Body of pancreas (tissue), 4 donors: Measurements from ENCODE around the gene CNGB1. TPM values are rescaled to one million over a fixed set of nuclear protein-coding genes. Genes with fewer than 3 reads are reported as not detected.
"Not testable (repeated sequence)": the region's sequence is repeated elsewhere in the genome, so short reads cannot be mapped to it uniquely, and the experiment has no call there.

Experiments used
- ATAC-seq: fragments of 150-250 bp; one replicate; pipeline ENCODE4 v1.9.1; 2016
- DNase-seq, 4 donors: peaks; one replicate each; pipeline ENCODE4 v3.0.0-alpha.2; 2019
- H3K27ac ChIP-seq, 4 donors: fragments of 200-600 bp; sonication (generic); 1 replicate in 3 of 4; 2 replicates in 1 of 4; pipeline versions ENCODE4 v1.5.1 to v1.6.1; 2016 to 2019; ENCODE audit warnings: mild to moderate bottlenecking in 1 of 4, mixed read lengths in 1 of 4, moderate library complexity in 1 of 4
- H3K27me3 ChIP-seq, 2 donors: fragments of 200-600 bp; sonication (generic); one replicate each; pipeline ENCODE4 v1.6.0; 2016; ENCODE audit warnings: mild to moderate bottlenecking in 1 of 2
- H3K36me3 ChIP-seq, 2 donors: fragments of 200-600 bp; sonication (generic); replicated peaks in 1 of 2; 2 replicates each; pipeline ENCODE4 v1.5.1; 2016; ENCODE audit warnings: low read depth in 2 of 2; ENCODE audit not compliant: insufficient read depth in 1 of 2
- H3K4me1 ChIP-seq: fragments of 200-600 bp; sonication (generic); one replicate; pipeline ENCODE4 v1.6.0; 2016
- H3K4me3 ChIP-seq, 2 donors: fragments of 200-600 bp; sonication (generic); 1 replicate in 1 of 2; 2 replicates in 1 of 2; pipeline ENCODE4 v1.5.1; 2016 to 2019
- H3K9me3 ChIP-seq, 3 donors: fragments of 200-600 bp; sonication (generic); 1 replicate in 2 of 3; 2 replicates in 1 of 3; pipeline ENCODE4 v1.5.1; 2016
- CTCF ChIP-seq, 7 experiments: fragments of 450-650 bp in 4 of 7; fragments of 200-600 bp in 3 of 7; sonication (generic) in 3 of 7; IDR thresholded peaks; one replicate each; pipeline ENCODE4 v1.5.1; 2016 to 2019; ENCODE audit warnings: antibody characterized with exemption in 7 of 7
- POLR2A ChIP-seq, 3 donors: fragments of 450-650 bp; IDR thresholded peaks; one replicate each; pipeline ENCODE4 v1.6.1; 2016; ENCODE audit warnings: antibody characterized with exemption in 3 of 3, mild to moderate bottlenecking in 2 of 3
- WGBS, 2 donors: methylation state at CpG; one replicate each; pipeline ENCODE4 v1.1.5; 2017; 5-methylcytosine and 5-hydroxymethylcytosine counted together
- intact Hi-C: fragments of 100-400 bp; cut with DNase I; formaldehyde crosslinking; loops from one replicate; pipeline ENCODE4 v1.15.1; 2023
- total RNA-seq, 2 donors: library from RNA; depleted of rRNA; stranded (reverse); fragments of >200 nt; gene quantifications; one replicate each; pipeline ENCODE4 v1.1.0, GENCODE V29; 2016

The CNGB1 gene
- total RNA-seq, 2 donors from 2014 or later = not detected

- no peaks in the 10 kb centered on the region for H3K4me1 ChIP-seq
- intact Hi-C loops = no loop called here
- no peaks in the 10 kb centered on the region for H3K9me3 ChIP-seq
- ATAC-seq (no peak), DNase-seq (no peak)
- H3K4me3 ChIP-seq = no peak overlapping the region
- no peaks in the 10 kb centered on the region for H3K36me3 ChIP-seq
- TF ChIP-seq POLR2A (IDR thresholded peaks at IDR 0.05) (no peak), CTCF (IDR thresholded peaks at IDR 0.05) (no peak)
- no peaks in the 10 kb centered on the region for H3K27me3 ChIP-seq
- 87 to 92% methylated on average over 5 of the region's 5 CpGs for WGBS, 2 donors
- no peak overlapping the region for H3K27ac ChIP-seq
These were observed 118.7 kb downstream of the CNGB1 start for GRCh38 chr16:57852189-57852588.

GRCh38 chr16:57848181-57848580 is 122.7 kb downstream of the CNGB1 start:
- Histone ChIP-seq H3K4me3 (no peak overlapping the region), H3K9me3 (no peaks in the 10 kb centered on the region), H3K27ac (no peak overlapping the region), H3K27me3 (no peaks in the 10 kb centered on the region), H3K4me1 (peaks cover 29% of the 10 kb centered on the region), H3K36me3 (no peaks in the 10 kb centered on the region)
- ATAC-seq = no peak
- 94% methylated on average over 5 of the region's 5 CpGs for WGBS, 2 donors
- no peak for DNase-seq
- TF ChIP-seq POLR2A (IDR thresholded peaks at IDR 0.05) = no peak
- no peak for TF ChIP-seq CTCF (IDR thresholded peaks at IDR 0.05)
- intact Hi-C loops = no loop called here

GRCh38 chr16:57846931-57847330 is 124.0 kb downstream of the CNGB1 start:
- H3K36me3 ChIP-seq, H3K9me3 ChIP-seq, H3K4me3 ChIP-seq, DNase-seq, H3K27me3 ChIP-seq, ATAC-seq, intact Hi-C loops: not testable (repeated sequence)
- 71 to 96% methylated on average over 5 of the region's 6 CpGs for WGBS, 2 donors
- Histone ChIP-seq H3K4me1 (peaks cover 33% of the 10 kb centered on the region), H3K27ac (peak overlapping the region in 3 of 4 donors; percentile 43 to 69 (median 44))

- intact Hi-C loops = no loop called here
- Histone ChIP-seq H3K9me3 (no peaks in the 10 kb centered on the region), H3K36me3 (no peaks in the 10 kb centered on the region), H3K4me3 (no peak overlapping the region), H3K4me1 (peaks cover 33% of the 10 kb centered on the region), H3K27me3 (no peaks in the 10 kb centered on the region), H3K27ac (peak overlapping the region in 3 of 4 donors; percentile 43 to 69 (median 44))
- peak; percentile 45 for ATAC-seq
- DNase-seq = peak; percentile 43 to 67 (median 58)
- 38 to 48% methylated on average over 9 of the region's 9 CpGs for WGBS, 2 donors
- no peak for TF ChIP-seq POLR2A (IDR thresholded peaks at IDR 0.05)
- no peak for TF ChIP-seq CTCF (IDR thresholded peaks at IDR 0.05)
These were observed 124.7 kb downstream of the CNGB1 start for GRCh38 chr16:57846078-57846697.

- H3K36me3 ChIP-seq = no peaks in the 10 kb centered on the region
- H3K27ac ChIP-seq = no peak overlapping the region
- ATAC-seq = no peak
- no peaks in the 10 kb centered on the region for H3K27me3 ChIP-seq
- peaks cover 33% of the 10 kb centered on the region for H3K4me1 ChIP-seq
- WGBS, 2 donors = 65 to 73% methylated on average over 8 of the region's 8 CpGs
- TF ChIP-seq CTCF (IDR thresholded peaks at IDR 0.05) = no peak
- no peak for TF ChIP-seq POLR2A (IDR thresholded peaks at IDR 0.05)
- no peaks in the 10 kb centered on the region for H3K9me3 ChIP-seq
- DNase-seq = no peak
- intact Hi-C loops = no loop called here
- no peak overlapping the region for H3K4me3 ChIP-seq
These were observed 125.8 kb downstream of the CNGB1 start for GRCh38 chr16:57845115-57845514.
